Brain pericyte (primary cell): ENCODE results near the gene COQ3.

Experiments used
- DNase-seq: peaks from one replicate; pipeline ENCODE4 v3.0.0-alpha.2; 2012; ENCODE audit warnings: low read depth, low spot score

COQ3 gene

GRCh38 chr6:99393698-99394531, at the start of gene COQ3:
TSS of gene COQ3 (minus strand) at chr6:99394195. CDS start at chr6:99394179, 16 bp downstream.
- peak; percentile 32 for DNase-seq

GRCh38 chr6:99434702-99435530, 40.9 kb upstream of the COQ3 start:
- DNase-seq = no peak

DNA sequence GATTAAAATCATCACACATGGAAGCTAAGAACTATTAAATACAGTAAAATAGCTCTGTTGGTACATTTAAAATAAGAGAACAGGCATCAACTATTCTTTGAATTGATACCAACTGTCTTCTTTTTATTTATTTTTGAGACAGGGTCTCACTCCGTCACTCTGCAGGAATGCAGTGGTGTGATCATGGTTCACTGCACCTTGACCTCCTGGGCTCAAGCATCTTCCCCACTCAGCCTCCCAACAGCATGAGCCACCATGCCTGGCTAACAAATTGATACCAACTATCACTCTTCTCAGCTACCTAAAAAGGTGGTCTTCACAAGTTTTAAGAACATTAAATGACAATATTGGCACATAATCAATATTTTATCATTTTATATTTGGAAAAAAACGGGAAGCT, 38.9 kb upstream of the COQ3 start:
- no peak for DNase-seq

DNA sequence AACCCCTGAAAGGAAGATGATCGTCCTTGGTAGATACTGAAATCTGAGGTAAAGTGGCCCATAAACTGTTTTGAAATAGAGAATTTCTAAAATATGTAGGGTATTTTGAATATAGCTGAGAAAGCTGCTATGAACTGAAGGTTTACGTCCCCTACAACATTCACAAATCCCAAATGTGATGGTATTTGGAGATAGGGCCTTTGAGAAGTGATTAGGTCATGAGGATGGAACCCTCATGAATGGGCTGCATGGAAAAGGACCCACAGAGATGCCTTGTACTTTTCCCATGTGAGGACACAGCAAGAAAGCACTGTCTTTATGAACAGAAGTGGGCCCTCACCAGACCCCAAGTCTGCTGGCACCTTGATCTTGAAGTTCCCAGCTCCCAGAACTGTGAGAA, 37.9 kb upstream of the COQ3 start:
- DNase-seq = no peak

DNA sequence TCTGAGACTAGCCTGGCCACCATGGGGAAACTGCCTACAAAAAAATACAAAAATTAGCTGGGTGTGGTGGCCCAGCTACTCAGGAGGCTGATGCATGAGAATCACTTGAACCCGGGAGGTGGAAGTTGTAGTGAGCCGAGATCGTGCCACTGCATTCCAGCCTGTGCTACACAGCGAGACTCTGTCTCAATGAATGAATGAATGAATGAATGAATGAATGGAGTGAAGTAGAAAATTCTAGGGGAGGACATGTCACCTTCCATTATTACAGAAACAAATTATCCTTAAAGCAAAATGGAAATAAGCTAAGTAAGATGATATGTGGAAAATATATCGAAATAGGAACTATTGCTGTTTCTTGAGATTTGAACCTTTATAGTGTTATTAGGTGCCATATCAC, 34.0 kb upstream of the COQ3 start:
- DNase-seq = no peak

GRCh38 chr6:99426451-99426757, 32.4 kb upstream of the COQ3 start:
- no peak for DNase-seq

DNA sequence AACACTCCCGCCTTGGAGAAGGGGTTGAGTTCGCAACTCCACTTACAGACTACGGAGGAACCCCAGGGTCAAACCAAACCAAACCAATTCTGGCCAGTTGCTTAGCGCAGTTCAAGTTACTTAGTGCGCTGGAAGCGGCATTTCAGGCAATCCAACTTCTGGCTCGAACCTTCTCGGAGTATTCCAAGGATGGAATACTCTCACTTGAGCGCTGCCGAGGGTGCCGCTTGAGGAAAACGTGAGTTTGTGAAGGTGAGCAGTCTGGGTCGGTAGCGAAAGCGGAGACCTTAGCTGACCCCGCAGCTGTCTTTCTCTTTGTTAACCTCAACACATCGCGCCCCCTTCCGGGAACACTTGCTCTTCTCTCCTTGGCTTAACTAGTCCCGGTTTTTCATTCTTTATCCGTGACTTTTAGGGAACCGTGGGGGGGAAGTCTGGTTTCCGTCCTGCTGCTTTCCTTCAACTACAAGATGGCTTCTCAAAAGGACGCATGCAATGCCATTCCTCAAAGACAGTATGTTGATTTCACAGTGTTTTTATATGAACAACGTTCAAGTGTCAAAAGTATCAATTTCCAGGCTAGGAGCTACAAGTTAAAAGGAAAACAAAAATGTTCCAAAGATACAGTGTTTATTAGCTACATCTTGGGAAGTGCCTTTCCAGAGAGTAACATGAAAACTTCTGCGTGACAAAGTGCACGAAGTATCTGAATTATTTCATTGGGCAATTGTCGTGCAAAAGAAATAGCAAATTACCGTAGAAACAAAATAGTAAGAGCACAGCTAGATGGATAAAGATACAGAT, 31.9 kb upstream of the COQ3 start:
- DNase-seq = no peak

DNA sequence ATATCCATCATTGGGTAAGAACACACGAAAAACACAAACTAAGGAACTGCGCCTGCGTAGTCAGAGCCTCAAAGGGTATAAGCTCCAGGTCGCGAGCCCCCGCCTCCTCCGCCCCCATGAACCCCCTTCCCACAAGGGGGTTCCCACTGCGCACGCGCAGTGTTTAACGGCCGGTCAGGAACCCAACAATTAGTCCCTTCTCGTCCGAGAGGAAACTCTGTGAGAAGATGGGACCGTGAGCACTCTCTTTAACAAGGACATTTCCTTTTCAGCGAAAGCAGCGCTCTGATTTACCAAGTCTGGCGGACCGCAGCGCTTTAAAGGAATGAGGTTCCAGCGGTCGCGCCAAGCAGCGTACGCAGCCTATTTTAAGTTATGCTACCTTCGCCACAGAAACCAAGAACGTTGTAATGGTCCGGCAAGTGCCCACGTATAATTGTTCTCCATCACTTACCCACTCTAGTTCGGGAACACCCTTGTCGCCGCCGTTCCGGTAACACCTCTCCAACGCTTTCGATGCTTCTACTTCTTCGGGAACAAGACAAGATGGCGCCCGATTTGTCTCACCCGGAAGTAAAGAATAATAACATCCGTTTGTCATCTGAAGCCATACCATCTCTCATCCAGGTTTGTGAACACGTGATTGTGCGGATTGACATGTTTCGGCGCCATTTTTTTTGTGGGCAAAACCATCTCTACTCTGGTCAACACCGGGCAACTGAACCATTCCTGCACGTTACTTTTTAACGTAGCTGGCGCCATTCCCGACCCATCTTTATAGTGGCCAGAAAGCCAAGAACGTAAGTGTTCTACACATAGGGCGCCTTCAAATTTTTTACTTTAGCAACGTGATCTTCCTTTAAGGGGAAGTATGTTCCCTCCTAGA, 31.0 kb upstream of the COQ3 start, which contains the start of gene PNISR:
Gene PNISR, minus strand, starts transcription at position 548 of the 886 bp plus-strand sequence. CDS start 10,649 bp downstream, outside the sequence.
- peak; percentile 96 for DNase-seq

- no peak for DNase-seq
These were observed 30.0 kb upstream of the COQ3 start for GRCh38 chr6:99424022-99424421.

DNA sequence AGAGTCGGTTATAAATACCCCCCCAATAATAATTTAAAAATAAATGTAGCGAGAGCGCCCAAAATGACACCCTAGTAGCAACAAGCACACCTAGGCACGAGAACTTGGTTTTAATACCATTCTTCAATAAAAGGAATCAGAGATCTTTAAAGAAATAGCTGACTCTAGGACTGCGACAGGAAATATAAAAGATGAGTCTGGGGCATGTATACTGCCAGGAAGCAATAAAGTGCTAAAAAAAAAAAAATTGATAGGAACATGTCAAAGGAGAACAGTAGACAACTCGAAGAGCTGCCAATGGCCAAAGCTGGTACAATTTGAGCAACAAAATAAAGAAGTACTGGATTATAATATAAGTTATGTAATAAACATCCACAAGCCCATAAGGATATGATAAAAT, 28.9 kb upstream of the COQ3 start:
- DNase-seq = no peak

DNA sequence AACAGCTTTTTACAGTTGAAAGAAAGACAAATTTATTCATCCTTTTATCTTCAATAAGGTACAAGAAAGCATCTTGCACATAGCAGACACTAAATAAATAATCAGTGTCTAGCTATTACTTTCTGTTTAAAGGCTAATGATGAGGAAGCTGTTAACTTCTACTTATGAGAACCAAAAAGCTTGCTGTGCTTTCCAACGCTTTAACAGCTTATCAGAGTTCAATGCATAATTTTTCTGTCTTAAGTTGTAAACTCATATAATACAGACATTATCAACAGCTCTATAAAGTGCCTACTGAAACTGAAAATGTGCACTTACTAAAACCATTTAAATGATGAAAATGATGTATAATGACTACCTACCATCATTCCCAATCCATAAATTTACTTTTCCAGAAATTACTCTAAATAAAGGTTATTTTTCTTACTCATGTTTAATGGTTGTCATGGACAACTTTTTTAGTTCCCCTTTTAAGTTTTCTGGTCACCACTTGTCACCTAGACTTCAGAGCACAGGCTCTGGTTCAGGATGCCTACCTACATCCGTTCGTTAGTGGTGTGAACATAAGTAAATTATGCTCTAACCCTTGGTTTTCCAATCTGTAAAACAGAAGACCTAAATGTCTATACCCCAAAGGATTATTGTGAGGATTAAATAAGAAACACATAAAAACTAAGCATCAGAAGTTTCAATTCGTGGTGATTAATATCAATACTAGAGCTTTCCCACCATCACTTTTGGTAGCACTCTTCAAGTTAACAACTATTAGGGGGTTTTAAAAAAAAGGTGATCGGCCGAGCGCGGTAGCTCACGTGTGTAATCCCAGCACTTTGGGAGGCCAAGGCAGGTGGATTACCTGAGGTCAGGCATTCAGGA, 23.1 kb upstream of the COQ3 start:
- DNase-seq = no peak

DNA sequence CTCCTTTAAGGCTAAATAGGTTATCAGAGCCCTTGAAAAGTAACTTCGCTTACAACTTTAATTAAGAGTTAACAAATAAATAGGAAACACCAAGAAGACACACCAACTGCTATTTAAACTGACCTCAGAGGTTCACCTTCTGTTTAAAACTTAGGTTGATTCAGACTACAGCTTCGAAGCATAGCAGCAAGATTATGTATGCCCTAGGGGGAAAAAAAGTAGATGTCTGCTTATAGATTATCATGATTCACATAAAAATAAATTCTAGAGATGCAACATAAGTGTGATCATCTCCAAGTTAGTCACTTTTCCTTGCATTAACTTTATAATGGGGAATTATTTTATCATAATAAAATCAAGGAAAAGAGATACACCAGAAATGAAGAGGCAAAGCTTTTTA, 22.2 kb upstream of the COQ3 start:
- DNase-seq = no peak

- DNase-seq = no peak
These were observed 21.5 kb upstream of the COQ3 start for GRCh38 chr6:99415446-99415845.

DNA sequence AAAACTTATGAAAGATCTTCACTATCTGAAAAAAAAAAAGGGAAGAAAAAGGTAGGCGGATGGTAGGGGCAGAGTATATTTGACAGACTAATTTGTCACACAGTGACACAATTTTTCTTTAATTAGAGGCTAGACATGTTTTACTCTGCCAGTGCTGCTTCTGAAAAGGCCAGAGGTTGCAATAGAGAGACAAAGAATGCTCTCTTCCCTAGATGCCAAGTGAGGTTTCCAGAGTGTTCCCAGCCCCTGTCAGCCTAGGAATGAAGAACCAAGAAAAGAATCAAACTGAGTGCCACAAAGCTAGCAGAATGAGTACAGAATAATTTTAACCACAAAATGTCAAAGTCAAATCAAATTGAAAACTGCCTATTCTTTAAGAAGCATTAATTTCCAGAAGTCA, 18.1 kb upstream of the COQ3 start:
- DNase-seq = no peak

- DNase-seq = no peak
These were observed 15.7 kb upstream of the COQ3 start for GRCh38 chr6:99409672-99410071.

DNA sequence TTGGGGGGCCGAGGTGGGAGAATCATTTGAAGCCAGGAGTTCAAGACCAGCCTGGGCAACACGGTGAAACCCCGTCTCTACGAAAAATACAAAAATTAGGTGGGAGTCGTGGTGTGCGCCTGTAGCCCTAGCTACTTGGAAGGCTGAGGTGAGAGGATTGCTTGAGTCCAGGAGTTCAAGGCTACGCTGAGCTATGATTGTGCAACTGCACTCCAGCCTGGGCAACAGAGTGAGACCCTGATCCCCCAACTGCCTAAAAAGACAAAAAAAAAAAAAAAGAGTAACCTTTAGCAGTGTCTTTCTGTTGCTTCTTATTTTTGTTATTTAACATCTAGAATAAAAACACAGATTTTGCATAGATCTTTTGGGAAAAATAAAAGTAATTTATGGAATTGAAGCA, 13.1 kb upstream of the COQ3 start:
- DNase-seq = no peak

DNA sequence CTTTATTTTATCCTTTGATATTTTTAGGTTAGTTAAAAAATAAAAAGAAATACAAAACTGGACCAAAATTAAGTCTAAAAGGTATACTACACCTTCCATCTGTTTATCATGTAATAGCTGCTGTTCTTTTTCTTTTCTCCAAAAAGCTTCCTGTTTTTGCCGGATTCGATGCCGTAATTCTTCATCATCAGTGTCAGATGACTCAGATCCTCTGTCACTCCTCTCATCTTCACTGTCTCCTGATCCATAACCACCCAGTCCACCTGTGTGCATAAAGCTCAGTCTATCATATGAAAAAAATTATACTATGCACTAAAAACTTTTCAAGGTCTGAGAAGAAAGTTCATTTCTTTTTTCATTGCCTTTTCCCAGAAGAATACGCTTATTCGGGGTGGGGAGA, 8.5 kb upstream of the COQ3 start:
- DNase-seq = no peak

GRCh38 chr6:99397287-99397686, 3.3 kb upstream of the COQ3 start:
- DNase-seq = no peak

GRCh38 chr6:99393366-99393697, 663 bp downstream of the COQ3 start:
- DNase-seq = no peak

DNA sequence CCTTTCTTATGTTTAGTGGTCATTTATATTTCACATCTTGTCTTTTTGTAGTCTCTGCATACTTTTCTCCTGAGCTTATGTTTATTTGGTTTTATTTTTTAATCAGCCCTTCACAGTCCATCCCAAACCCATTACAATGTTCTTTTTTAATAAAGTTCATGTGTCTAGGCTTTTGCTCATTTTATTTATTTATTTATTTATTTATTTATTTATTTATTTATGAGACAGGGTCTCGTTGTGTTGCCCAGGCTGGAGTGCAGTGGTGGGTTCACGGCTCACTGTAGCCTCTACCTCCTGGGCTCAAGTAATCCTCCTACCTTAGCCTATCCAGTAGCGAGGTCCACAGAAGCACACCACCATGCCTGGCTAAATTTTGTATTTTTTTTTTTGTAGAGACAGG, 3.1 kb downstream of the COQ3 start:
- DNase-seq = no peak
